ENCODE results near the gene SHMT2. TPM values are rescaled to one million over a fixed set of nuclear protein-coding genes. Genes with fewer than 3 reads are reported as not detected.

Gene SHMT2
- total RNA-seq, 1 experiment from 2014 or later, result 280 TPM

DNA sequence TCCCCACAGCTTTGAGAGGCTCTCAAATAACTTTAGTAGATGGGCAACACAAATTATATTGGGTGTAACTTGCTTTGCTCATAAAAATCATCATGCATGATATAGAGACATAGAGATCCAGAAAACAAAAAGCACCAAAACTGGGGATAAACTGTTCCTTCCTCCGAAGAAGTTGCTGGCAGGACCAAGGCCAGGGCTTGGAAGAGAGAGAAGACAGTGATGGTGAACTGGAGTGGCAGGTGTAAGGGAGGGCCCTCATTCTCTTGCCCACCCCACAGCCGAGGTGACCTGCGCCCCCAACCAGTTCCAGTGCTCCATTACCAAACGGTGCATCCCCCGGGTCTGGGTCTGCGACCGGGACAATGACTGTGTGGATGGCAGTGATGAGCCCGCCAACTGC lies 28.3 kb upstream of the SHMT2 start:
- Histone ChIP-seq H4K20me1 (ENCODE audit: insufficient read depth) (no peaks in the 10 kb centered on the region), H3K9me3 (ENCODE audit: control insufficient read depth in 1 of 2, insufficient read depth in 1 of 2, low read depth in 1 of 2, low read length in 2 of 2) (no peaks in the 10 kb centered on the region), H3K9ac (ENCODE audit: low read length) (no peak overlapping the region), H3K4me3 (replicated peaks in 1 of 2; ENCODE audit: low read depth in 1 of 2, low read length in 2 of 2) (no peak overlapping the region), H3K27me3 (ENCODE audit: insufficient read depth, low read length) (no peaks in the 10 kb centered on the region), H3K36me3 (ENCODE audit: control insufficient read depth in 1 of 2, insufficient read depth in 2 of 2, low read length in 2 of 2) (no peaks in the 10 kb centered on the region; a peak in 1 of 4 replicates), H3K27ac (ENCODE audit: low read depth, low read length) (no peak overlapping the region), H3K4me1 (ENCODE audit: control insufficient read depth in 1 of 2, insufficient read depth in 2 of 2, low read length in 2 of 2) (no peaks in the 10 kb centered on the region), H3K4me2 (ENCODE audit: low read length) (no peak overlapping the region), H3K9me2 (ENCODE audit: insufficient read depth) (no peaks in the 10 kb centered on the region), H2AFZ (ENCODE audit: low read depth, low read length, poor library complexity, severe bottlenecking) (no peak overlapping the region), H3K79me2 (ENCODE audit: insufficient read depth, low read length) (no peaks in the 10 kb centered on the region)
- TF ChIP-seq SRF (IDR thresholded peaks at IDR 0.05; ENCODE audit: low read depth) (no peak), CEBPB (IDR thresholded peaks at IDR 0.05; ENCODE audit: low read depth) (no peak), ELF1 (IDR thresholded peaks at IDR 0.05; ENCODE audit: borderline replicate concordance, low read depth) (no peak), YY1 (IDR thresholded peaks at IDR 0.05; ENCODE audit: extremely low read depth, insufficient replicate concordance, low read depth, low read length) (no peak), SIN3A (IDR thresholded peaks at IDR 0.05; ENCODE audit: low read depth) (no peak)
- TF ChIP-seq, protein P1, sequence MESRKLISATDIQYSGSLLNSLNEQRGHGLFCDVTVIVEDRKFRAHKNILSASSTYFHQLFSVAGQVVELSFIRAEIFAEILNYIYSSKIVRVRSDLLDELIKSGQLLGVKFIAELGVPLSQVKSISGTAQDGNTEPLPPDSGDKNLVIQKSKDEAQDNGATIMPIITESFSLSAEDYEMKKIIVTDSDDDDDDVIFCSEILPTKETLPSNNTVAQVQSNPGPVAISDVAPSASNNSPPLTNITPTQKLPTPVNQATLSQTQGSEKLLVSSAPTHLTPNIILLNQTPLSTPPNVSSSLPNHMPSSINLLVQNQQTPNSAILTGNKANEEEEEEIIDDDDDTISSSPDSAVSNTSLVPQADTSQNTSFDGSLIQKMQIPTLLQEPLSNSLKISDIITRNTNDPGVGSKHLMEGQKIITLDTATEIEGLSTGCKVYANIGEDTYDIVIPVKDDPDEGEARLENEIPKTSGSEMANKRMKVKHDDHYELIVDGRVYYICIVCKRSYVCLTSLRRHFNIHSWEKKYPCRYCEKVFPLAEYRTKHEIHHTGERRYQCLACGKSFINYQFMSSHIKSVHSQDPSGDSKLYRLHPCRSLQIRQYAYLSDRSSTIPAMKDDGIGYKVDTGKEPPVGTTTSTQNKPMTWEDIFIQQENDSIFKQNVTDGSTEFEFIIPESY (IDR thresholded peaks at IDR 0.05; ENCODE audit: extremely low read depth, insufficient replicate concordance, low read length), result no peak
- TF ChIP-seq, protein P2, sequence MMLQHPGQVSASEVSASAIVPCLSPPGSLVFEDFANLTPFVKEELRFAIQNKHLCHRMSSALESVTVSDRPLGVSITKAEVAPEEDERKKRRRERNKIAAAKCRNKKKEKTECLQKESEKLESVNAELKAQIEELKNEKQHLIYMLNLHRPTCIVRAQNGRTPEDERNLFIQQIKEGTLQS (IDR thresholded peaks at IDR 0.05), result no peak
- ChIA-PET POLR2A (no interaction called here), CTCF (no interaction called here), RAD21 (ENCODE audit: low non-redundant PET in 1 of 2, low total read pairs in 2 of 2, uncharacterized antibody in 2 of 2, unreplicated experiment in 2 of 2) (no interaction called here)
- BruUV-seq (replicated peaks), result no TSS peak
- intact Hi-C loops (cut with micrococcal nuclease), result no loop called here
- ATAC-seq (no peak), DNase-seq (ENCODE audit: low read depth, low spot score) (no peak)

DNA sequence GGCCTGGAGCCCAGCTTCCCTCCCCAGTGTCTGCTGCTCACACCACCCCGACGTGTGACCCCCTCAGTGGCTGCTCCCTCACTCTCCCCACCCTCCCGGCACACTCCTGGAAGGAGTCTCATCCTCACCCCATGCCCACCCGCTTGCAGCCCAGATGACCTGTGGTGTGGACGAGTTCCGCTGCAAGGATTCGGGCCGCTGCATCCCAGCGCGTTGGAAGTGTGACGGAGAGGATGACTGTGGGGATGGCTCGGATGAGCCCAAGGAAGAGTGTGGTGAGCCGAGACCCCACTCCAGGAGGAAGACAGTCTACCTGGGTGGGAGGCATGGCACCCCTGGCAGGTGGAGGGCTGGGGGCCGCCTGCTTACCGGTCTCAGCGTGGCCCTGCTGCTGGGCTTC lies 27.9 kb upstream of the SHMT2 start:
- no peak overlapping the region for H3K27ac ChIP-seq (ENCODE audit: low read depth, low read length)
- ATAC-seq (no peak), DNase-seq (ENCODE audit: low read depth, low spot score) (no peak)
- H3K27me3 ChIP-seq (ENCODE audit: insufficient read depth, low read length), result no peaks in the 10 kb centered on the region
- H3K36me3 ChIP-seq (ENCODE audit: control insufficient read depth in 1 of 2, insufficient read depth in 2 of 2, low read length in 2 of 2), result no peaks in the 10 kb centered on the region; a peak in 1 of 4 replicates
- H2AFZ ChIP-seq (ENCODE audit: low read depth, low read length, poor library complexity, severe bottlenecking), result no peak overlapping the region
- H3K79me2 ChIP-seq (ENCODE audit: insufficient read depth, low read length), result no peaks in the 10 kb centered on the region
- intact Hi-C loops (cut with micrococcal nuclease), result no loop called here
- RAD21 ChIA-PET (ENCODE audit: low non-redundant PET in 1 of 2, low total read pairs in 2 of 2, uncharacterized antibody in 2 of 2, unreplicated experiment in 2 of 2), result no interaction called here
- no peak overlapping the region for H3K4me2 ChIP-seq (ENCODE audit: low read length)
- H3K4me3 ChIP-seq (replicated peaks in 1 of 2; ENCODE audit: low read depth in 1 of 2, low read length in 2 of 2), result no peak overlapping the region
- H3K9ac ChIP-seq (ENCODE audit: low read length), result no peak overlapping the region
- POLR2A ChIA-PET, result no interaction called here
- BruUV-seq (replicated peaks), result no TSS peak
- no peaks in the 10 kb centered on the region for H3K4me1 ChIP-seq (ENCODE audit: control insufficient read depth in 1 of 2, insufficient read depth in 2 of 2, low read length in 2 of 2)
- no peaks in the 10 kb centered on the region for H3K9me2 ChIP-seq (ENCODE audit: insufficient read depth)
- H4K20me1 ChIP-seq (ENCODE audit: insufficient read depth), result no peaks in the 10 kb centered on the region
- no peaks in the 10 kb centered on the region for H3K9me3 ChIP-seq (ENCODE audit: control insufficient read depth in 1 of 2, insufficient read depth in 1 of 2, low read depth in 1 of 2, low read length in 2 of 2)
- CTCF ChIA-PET, result no interaction called here
- TF ChIP-seq, protein P1 (IDR thresholded peaks at IDR 0.05; ENCODE audit: extremely low read depth, insufficient replicate concordance, low read length), result no peak
- TF ChIP-seq CEBPB (IDR thresholded peaks at IDR 0.05; ENCODE audit: low read depth) (no peak), SRF (IDR thresholded peaks at IDR 0.05; ENCODE audit: low read depth) (no peak), EZH2phosphoT487 (IDR thresholded peaks at IDR 0.05; ENCODE audit: borderline replicate concordance) (no peak), SP1 (IDR thresholded peaks at IDR 0.05; ENCODE audit: low read depth) (no peak), SIN3A (IDR thresholded peaks at IDR 0.05; ENCODE audit: low read depth) (no peak), RAD21 (IDR thresholded peaks at IDR 0.05; ENCODE audit: low read depth) (no peak), EGR1 (IDR thresholded peaks at IDR 0.05; ENCODE audit: low read depth) (no peak), POLR2A (IDR thresholded peaks at IDR 0.05; ENCODE audit: borderline replicate concordance, extremely low read depth, insufficient read depth, insufficient read length) (no peak), POLR2AphosphoS5 (IDR thresholded peaks at IDR 0.05; ENCODE audit: low read depth, low read length) (no peak)
- TF ChIP-seq, protein P2 (IDR thresholded peaks at IDR 0.05), result no peak
- TF ChIP-seq, protein P3, sequence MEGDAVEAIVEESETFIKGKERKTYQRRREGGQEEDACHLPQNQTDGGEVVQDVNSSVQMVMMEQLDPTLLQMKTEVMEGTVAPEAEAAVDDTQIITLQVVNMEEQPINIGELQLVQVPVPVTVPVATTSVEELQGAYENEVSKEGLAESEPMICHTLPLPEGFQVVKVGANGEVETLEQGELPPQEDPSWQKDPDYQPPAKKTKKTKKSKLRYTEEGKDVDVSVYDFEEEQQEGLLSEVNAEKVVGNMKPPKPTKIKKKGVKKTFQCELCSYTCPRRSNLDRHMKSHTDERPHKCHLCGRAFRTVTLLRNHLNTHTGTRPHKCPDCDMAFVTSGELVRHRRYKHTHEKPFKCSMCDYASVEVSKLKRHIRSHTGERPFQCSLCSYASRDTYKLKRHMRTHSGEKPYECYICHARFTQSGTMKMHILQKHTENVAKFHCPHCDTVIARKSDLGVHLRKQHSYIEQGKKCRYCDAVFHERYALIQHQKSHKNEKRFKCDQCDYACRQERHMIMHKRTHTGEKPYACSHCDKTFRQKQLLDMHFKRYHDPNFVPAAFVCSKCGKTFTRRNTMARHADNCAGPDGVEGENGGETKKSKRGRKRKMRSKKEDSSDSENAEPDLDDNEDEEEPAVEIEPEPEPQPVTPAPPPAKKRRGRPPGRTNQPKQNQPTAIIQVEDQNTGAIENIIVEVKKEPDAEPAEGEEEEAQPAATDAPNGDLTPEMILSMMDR (IDR thresholded peaks at IDR 0.05 in 2 of 3, conservative IDR thresholded peaks at IDR 0.05 in 1 of 3; ENCODE audit: borderline replicate concordance in 1 of 3, insufficient read depth in 1 of 3, low read depth in 2 of 3, low read length in 2 of 3), result no peak
